ENCODE results near the gene MAFG. TPM values are rescaled to one million over a fixed set of nuclear protein-coding genes. Genes with fewer than 3 reads are reported as not detected.
A peak's percentile ranks its signal among the peaks of the same experiment; 100 is the strongest.

Gene MAFG
- total and polyA plus RNA-seq, 9 of the 15 experiments (the other 6 are each of a cell fraction or from before 2014, with no cell fraction given), result 1.1 to 58.1 (median 24.9) TPM

DNA sequence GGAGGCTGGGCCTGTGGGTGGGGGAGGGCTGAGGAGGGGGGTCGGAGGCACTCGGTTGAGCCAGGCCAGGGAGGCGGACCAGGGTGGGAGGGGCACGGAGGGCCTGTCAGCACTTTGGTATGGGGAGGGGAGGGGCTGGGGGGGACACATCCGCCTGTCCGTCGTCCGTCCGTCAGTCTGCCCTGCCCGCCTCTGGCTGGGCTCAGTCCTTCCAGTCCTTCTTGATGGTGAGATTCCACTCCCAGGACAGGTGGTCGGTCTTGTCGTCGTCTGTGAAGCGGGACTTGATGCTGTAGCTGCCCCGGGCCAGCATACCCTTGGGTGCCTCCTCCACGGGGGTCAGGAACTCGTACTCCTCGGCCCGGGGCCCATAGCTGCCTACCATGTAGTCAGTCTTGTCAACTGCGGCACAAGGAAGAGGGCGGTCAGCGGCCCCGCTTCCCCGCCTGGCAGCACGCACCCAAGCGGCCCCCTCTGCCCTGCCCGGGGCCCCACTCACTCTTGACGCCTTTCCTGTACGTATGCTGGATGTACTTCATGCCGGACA lies 58.8 kb downstream of the MAFG start:
- in situ Hi-C loops (cut with MboI), result no loop called here
- Histone ChIP-seq H3K27me3 (ENCODE audit: control insufficient read depth in 2 of 2, insufficient read depth in 2 of 2, low read length in 2 of 2) (no peaks in the 10 kb centered on the region), H3K27ac (ENCODE audit: extremely low read depth, low read depth, low read length) (peak overlapping the region; percentile 93), H3K9me1 (ENCODE audit: control insufficient read depth, insufficient read depth, low read length) (no peaks in the 10 kb centered on the region), H3K79me2 (ENCODE audit: control insufficient read depth, insufficient read depth, low read length) (peaks cover 60% of the 10 kb centered on the region), H3K4me2 (ENCODE audit: insufficient read depth, low read length) (peak overlapping the region; percentile 93), H3K4me1 (replicated peaks in 1 of 2; ENCODE audit: control insufficient read depth in 2 of 2, insufficient read depth in 2 of 2, low read length in 2 of 2) (peaks cover 30 to 84% of the 10 kb centered on the region in 2 experiments), H3K36me3 (ENCODE audit: control insufficient read depth, insufficient read depth, low read length) (peaks cover 51% of the 10 kb centered on the region; the same call in 2 of the 3 replicates), H3K4me3 (peak overlapping the region; percentile 93; the same call in 1 of the 2 replicates), H4K20me1 (replicated peaks; ENCODE audit: control insufficient read depth, insufficient read depth, low read length) (peaks cover 41% of the 10 kb centered on the region), H3K9me3 (replicated peaks; ENCODE audit: control insufficient read depth, insufficient read depth, low read depth, low read length) (no peaks in the 10 kb centered on the region), H3K9ac (ENCODE audit: insufficient read depth in 1 of 2, low read depth in 2 of 2, low read length in 2 of 2) (peak overlapping the region; percentile 88 to 98; a peak in 3 of 4 replicates), H2AFZ (ENCODE audit: low read depth, low read length) (no peak overlapping the region)
- CTCF ChIA-PET (ENCODE audit: low intra/inter-chr PET ratio), result interaction anchor here (0.8 to 1.0 kb wide), 2 partner anchors 84 to 135 kb away, joined by 3 read pairs; no protein-coding TSS in a partner anchor
- FAIRE-seq (peak; percentile 81), ATAC-seq (peak; percentile 44), DNase-seq (ENCODE audit: extremely low read depth in 1 of 4, low spot score in 3 of 4) (peak; percentile 61 to 89 (median 72))
- TSS peak; percentile 72 for BruUV-seq (replicated peaks)
- 40% methylated on average over 19 of the region's 30 CpGs for WGBS (ENCODE audit: insufficient coverage, low coverage, missing lambda C conversion rate)
- intact Hi-C loops (cut with micrococcal nuclease), result no loop called here
- POLR2A ChIA-PET, result interaction anchor here (0.6 to 2.6 kb wide), 16 partner anchors 8 to 527 kb away, joined by 3 to 13 read pairs (median 4); partner anchors contain the start of gene P4HB
- TF ChIP-seq PHB2 (IDR thresholded peaks at IDR 0.05; ENCODE audit: low read depth) (no peak), ZNF12 (CRISPR knock-in tag; IDR thresholded peaks at IDR 0.05) (0 out of 2 replicates have a peak, but pooled peaks have one; percentile 44), RFX7 (CRISPR knock-in tag; IDR thresholded peaks at IDR 0.05) (no peak), ZNF75A (CRISPR knock-in tag; IDR thresholded peaks at IDR 0.05) (no peak), POU5F1 (IDR thresholded peaks at IDR 0.05; ENCODE audit: borderline replicate concordance, low read depth, low read length, partially characterized antibody) (no peak), RAD21 (CRISPR knock-in tag; conservative IDR thresholded peaks at IDR 0.05 in 1 of 2, IDR thresholded peaks at IDR 0.05 in 1 of 2) (no peak), RBM17 (IDR thresholded peaks at IDR 0.05; ENCODE audit: borderline replicate concordance, low read depth, low read length) (no peak), FOXJ3 (CRISPR knock-in tag; IDR thresholded peaks at IDR 0.05) (no peak), FOS (IDR thresholded peaks at IDR 0.05; ENCODE audit: extremely low read depth, insufficient read length) (no peak)
- TF ChIP-seq, protein P1, sequence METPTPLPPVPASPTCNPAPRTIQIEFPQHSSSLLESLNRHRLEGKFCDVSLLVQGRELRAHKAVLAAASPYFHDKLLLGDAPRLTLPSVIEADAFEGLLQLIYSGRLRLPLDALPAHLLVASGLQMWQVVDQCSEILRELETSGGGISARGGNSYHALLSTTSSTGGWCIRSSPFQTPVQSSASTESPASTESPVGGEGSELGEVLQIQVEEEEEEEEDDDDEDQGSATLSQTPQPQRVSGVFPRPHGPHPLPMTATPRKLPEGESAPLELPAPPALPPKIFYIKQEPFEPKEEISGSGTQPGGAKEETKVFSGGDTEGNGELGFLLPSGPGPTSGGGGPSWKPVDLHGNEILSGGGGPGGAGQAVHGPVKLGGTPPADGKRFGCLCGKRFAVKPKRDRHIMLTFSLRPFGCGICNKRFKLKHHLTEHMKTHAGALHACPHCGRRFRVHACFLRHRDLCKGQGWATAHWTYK (CRISPR knock-in tag; IDR thresholded peaks at IDR 0.05), result no peak
- TF ChIP-seq, protein P2, sequence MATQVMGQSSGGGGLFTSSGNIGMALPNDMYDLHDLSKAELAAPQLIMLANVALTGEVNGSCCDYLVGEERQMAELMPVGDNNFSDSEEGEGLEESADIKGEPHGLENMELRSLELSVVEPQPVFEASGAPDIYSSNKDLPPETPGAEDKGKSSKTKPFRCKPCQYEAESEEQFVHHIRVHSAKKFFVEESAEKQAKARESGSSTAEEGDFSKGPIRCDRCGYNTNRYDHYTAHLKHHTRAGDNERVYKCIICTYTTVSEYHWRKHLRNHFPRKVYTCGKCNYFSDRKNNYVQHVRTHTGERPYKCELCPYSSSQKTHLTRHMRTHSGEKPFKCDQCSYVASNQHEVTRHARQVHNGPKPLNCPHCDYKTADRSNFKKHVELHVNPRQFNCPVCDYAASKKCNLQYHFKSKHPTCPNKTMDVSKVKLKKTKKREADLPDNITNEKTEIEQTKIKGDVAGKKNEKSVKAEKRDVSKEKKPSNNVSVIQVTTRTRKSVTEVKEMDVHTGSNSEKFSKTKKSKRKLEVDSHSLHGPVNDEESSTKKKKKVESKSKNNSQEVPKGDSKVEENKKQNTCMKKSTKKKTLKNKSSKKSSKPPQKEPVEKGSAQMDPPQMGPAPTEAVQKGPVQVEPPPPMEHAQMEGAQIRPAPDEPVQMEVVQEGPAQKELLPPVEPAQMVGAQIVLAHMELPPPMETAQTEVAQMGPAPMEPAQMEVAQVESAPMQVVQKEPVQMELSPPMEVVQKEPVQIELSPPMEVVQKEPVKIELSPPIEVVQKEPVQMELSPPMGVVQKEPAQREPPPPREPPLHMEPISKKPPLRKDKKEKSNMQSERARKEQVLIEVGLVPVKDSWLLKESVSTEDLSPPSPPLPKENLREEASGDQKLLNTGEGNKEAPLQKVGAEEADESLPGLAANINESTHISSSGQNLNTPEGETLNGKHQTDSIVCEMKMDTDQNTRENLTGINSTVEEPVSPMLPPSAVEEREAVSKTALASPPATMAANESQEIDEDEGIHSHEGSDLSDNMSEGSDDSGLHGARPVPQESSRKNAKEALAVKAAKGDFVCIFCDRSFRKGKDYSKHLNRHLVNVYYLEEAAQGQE (IDR thresholded peaks at IDR 0.05; ENCODE audit: borderline replicate concordance), result no peak
- TF ChIP-seq, protein P2 (CRISPR knock-in tag; IDR thresholded peaks at IDR 0.05; ENCODE audit: low read depth), result no peak
